PFSK-1 (cell line): ENCODE data around the gene SMIM5.

Source experiments
- FOXP2 ChIP-seq: optimal IDR thresholded peaks from 2 replicates; pipeline ENCODE3; 2011; ENCODE audit warnings: borderline replicate concordance, control low read depth, inconsistent platforms; ENCODE audit not compliant: insufficient read depth; ENCODE audit errors: extremely low read length, extremely low read depth
- POLR2AphosphoS5 ChIP-seq: IDR thresholded peaks from 2 replicates; pipeline ENCODE4 v1.6.1; 2012; ENCODE audit warnings: low read depth, mild to moderate bottlenecking, control low read depth, low read length, moderate library complexity
- SIN3A ChIP-seq: IDR thresholded peaks from 2 replicates; pipeline ENCODE4 v1.6.1; 2012; ENCODE audit warnings: mild to moderate bottlenecking, low read length, moderate library complexity, borderline replicate concordance; ENCODE audit not compliant: insufficient read depth
- TAF1 ChIP-seq: IDR thresholded peaks from 2 replicates; pipeline ENCODE4 v1.6.1; 2012; ENCODE audit warnings: low read length, control low read depth, borderline replicate concordance; ENCODE audit not compliant: insufficient read depth
- TF ChIP-seq, protein P1 (sequence below), 2 experiments: IDR thresholded peaks; 2 replicates each; pipeline versions ENCODE4 v1.6.1 to v1.8.0; 2011 to 2012; ENCODE audit warnings: low read depth in 2 of 2, low read length in 2 of 2, control low read depth in 1 of 2, inconsistent platforms in 1 of 2, mild to moderate bottlenecking in 1 of 2, moderate library complexity in 1 of 2; ENCODE audit not compliant: insufficient read depth in 1 of 2

The SMIM5 gene

DNA sequence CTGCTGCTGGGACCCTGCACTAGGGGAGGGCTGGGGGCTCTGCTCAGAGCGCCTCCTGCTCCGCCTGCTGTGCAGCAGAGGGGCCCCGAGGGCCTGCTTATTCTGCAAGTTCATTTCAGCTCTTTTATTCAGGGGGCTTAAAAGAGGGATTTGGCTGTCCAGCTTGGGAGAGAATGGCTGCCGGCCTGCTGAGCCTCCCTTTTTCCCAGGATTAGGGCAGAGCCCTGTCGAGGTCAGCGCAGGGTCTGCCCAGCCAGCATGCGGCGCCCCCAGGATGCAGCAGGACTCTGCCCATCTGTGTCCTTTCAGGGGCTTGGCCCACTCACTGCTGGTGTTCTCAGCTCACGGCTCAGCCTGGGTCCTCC lies 1.1 kb downstream of the SMIM5 start:
- TF ChIP-seq SIN3A, result no peak
- TF ChIP-seq, protein P1, sequence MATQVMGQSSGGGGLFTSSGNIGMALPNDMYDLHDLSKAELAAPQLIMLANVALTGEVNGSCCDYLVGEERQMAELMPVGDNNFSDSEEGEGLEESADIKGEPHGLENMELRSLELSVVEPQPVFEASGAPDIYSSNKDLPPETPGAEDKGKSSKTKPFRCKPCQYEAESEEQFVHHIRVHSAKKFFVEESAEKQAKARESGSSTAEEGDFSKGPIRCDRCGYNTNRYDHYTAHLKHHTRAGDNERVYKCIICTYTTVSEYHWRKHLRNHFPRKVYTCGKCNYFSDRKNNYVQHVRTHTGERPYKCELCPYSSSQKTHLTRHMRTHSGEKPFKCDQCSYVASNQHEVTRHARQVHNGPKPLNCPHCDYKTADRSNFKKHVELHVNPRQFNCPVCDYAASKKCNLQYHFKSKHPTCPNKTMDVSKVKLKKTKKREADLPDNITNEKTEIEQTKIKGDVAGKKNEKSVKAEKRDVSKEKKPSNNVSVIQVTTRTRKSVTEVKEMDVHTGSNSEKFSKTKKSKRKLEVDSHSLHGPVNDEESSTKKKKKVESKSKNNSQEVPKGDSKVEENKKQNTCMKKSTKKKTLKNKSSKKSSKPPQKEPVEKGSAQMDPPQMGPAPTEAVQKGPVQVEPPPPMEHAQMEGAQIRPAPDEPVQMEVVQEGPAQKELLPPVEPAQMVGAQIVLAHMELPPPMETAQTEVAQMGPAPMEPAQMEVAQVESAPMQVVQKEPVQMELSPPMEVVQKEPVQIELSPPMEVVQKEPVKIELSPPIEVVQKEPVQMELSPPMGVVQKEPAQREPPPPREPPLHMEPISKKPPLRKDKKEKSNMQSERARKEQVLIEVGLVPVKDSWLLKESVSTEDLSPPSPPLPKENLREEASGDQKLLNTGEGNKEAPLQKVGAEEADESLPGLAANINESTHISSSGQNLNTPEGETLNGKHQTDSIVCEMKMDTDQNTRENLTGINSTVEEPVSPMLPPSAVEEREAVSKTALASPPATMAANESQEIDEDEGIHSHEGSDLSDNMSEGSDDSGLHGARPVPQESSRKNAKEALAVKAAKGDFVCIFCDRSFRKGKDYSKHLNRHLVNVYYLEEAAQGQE (IDR thresholded peaks at IDR 0.05; ENCODE audit: insufficient read depth in 1 of 2, low read depth in 2 of 2, low read length in 2 of 2), result no peak
- TF ChIP-seq POLR2AphosphoS5, result no peak
- no peak for TF ChIP-seq TAF1
- no peak for TF ChIP-seq FOXP2

GRCh38 chr17:75634754-75635609 lies 1.7 kb downstream of the SMIM5 start:
- no peak for TF ChIP-seq FOXP2
- TF ChIP-seq POLR2AphosphoS5, result no peak
- TF ChIP-seq, protein P1 (IDR thresholded peaks at IDR 0.05; ENCODE audit: insufficient read depth in 1 of 2, low read depth in 2 of 2, low read length in 2 of 2), result no peak
- TF ChIP-seq SIN3A, result no peak
- no peak for TF ChIP-seq TAF1

DNA sequence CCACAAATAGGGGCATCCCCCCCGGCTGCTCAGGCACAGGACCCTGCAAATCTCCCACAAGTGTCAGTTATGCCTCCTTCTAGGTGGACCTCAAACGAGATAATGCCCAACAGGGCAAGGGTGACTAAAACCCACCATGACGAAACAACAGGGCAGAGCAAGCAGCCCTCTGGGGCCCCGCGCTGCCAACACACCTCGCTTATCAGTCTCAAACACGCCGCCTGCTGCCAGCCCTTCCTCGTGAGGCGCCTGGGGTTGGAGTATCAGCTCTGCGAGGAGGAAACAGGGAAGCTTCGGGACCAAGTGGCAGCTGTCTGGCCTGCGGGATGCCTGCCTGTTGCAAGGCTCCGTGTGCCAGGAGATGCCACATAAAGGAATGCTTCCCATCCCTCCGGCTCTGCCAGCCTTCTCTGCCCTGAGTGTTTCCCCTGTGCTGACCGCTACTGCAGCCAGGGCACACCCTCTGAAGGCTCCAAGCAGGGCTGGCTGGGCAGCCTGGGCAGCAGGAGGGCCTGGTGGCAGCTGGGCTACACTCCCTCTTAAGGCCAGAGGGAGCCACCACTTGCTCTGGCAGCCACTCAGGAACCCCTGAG lies 2.5 kb downstream of the SMIM5 start:
- TF ChIP-seq POLR2AphosphoS5 (no peak), SIN3A (no peak), TAF1 (no peak), FOXP2 (no peak)
- TF ChIP-seq, protein P1 (IDR thresholded peaks at IDR 0.05; ENCODE audit: insufficient read depth in 1 of 2, low read depth in 2 of 2, low read length in 2 of 2), result no peak

- TF ChIP-seq FOXP2, result no peak
- TF ChIP-seq POLR2AphosphoS5, result no peak
- TF ChIP-seq SIN3A, result no peak
- no peak for TF ChIP-seq TAF1
- TF ChIP-seq, protein P1 (IDR thresholded peaks at IDR 0.05; ENCODE audit: insufficient read depth in 1 of 2, low read depth in 2 of 2, low read length in 2 of 2), result no peak
Measured at GRCh38 chr17:75636381-75637142, 3.3 kb downstream of the SMIM5 start.
